Measurements from ENCODE around the gene SCN4A.
"Not testable (repeated sequence)": the region's sequence is repeated elsewhere in the genome, so short reads cannot be mapped to it uniquely, and the experiment has no call there.

Gene SCN4A

GRCh38 chr17:63914471-63914870 is 58.2 kb downstream of the SCN4A start:
- no peaks in the 10 kb centered on the region for H3K4me1 ChIP-seq (ENCODE audit: control insufficient read depth, insufficient read depth, low read length)
- no peaks in the 10 kb centered on the region for H3K9me3 ChIP-seq (replicated peaks; ENCODE audit: low read length)
- no peak overlapping the region for H3K4me3 ChIP-seq (ENCODE audit: low read length)
- H3K27me3 ChIP-seq (ENCODE audit: control insufficient read depth, insufficient read depth, low read length): peaks cover 59% of the 10 kb centered on the region
- H3K4me2 ChIP-seq (ENCODE audit: low read length): no peak overlapping the region
- no peak overlapping the region for H3K9ac ChIP-seq (ENCODE audit: low read depth, low read length)
- no peaks in the 10 kb centered on the region for H3K36me3 ChIP-seq (ENCODE audit: insufficient read depth, low read length)

- Histone ChIP-seq H3K9ac (ENCODE audit: low read depth, low read length) (no peak overlapping the region), H3K4me1 (ENCODE audit: control insufficient read depth, insufficient read depth, low read length) (no peaks in the 10 kb centered on the region), H3K4me3 (ENCODE audit: low read length) (no peak overlapping the region), H3K36me3 (ENCODE audit: insufficient read depth, low read length) (no peaks in the 10 kb centered on the region), H3K9me3 (replicated peaks; ENCODE audit: low read length) (no peaks in the 10 kb centered on the region), H3K27me3 (ENCODE audit: control insufficient read depth, insufficient read depth, low read length) (peaks cover 70% of the 10 kb centered on the region), H3K4me2 (ENCODE audit: low read length) (no peak overlapping the region)
Observed at GRCh38 chr17:63911657-63912100, 61.0 kb downstream of the SCN4A start.

- H3K9ac ChIP-seq (ENCODE audit: low read depth, low read length): no peak within 1 kb of the TSS
- no peaks in the 10 kb centered on the region for H3K4me1 ChIP-seq (ENCODE audit: control insufficient read depth, insufficient read depth, low read length)
- no peaks in the 10 kb centered on the region for H3K9me3 ChIP-seq (replicated peaks; ENCODE audit: low read length)
- no peak within 1 kb of the TSS for H3K4me2 ChIP-seq (ENCODE audit: low read length)
- no peaks in the 10 kb centered on the region for H3K36me3 ChIP-seq (ENCODE audit: insufficient read depth, low read length)
- no peak within 1 kb of the TSS for H3K4me3 ChIP-seq (ENCODE audit: low read length)
- H3K27me3 ChIP-seq (ENCODE audit: control insufficient read depth, insufficient read depth, low read length): peaks cover 67% of the 10 kb centered on the region
Observed at GRCh38 chr17:63911041-63911635, 61.6 kb downstream of the SCN4A start, which contains the start of gene CSHL1. Gene CSHL1 (minus strand): TSS chr17:63911258. CDS start chr17:63911196, 62 bp downstream.

GRCh38 chr17:63910096-63910495 is 62.6 kb downstream of the SCN4A start:
- Histone ChIP-seq H3K27me3 (ENCODE audit: control insufficient read depth, insufficient read depth, low read length) (peaks cover 63% of the 10 kb centered on the region), H3K9ac (ENCODE audit: low read depth, low read length) (no peak overlapping the region), H3K4me2 (ENCODE audit: low read length) (no peak overlapping the region), H3K9me3 (replicated peaks; ENCODE audit: low read length) (no peaks in the 10 kb centered on the region), H3K4me1 (ENCODE audit: control insufficient read depth, insufficient read depth, low read length) (no peaks in the 10 kb centered on the region), H3K36me3 (ENCODE audit: insufficient read depth, low read length) (no peaks in the 10 kb centered on the region), H3K4me3 (ENCODE audit: low read length) (no peak overlapping the region)

- not testable (repeated sequence) for H3K4me3 ChIP-seq (ENCODE audit: low read length)
- peaks cover 63% of the 10 kb centered on the region for H3K27me3 ChIP-seq (ENCODE audit: control insufficient read depth, insufficient read depth, low read length)
Observed at GRCh38 chr17:63909586-63909985, 63.1 kb downstream of the SCN4A start.

GRCh38 chr17:63907161-63907778 is 65.4 kb downstream of the SCN4A start:
- H3K9ac ChIP-seq (ENCODE audit: low read depth, low read length); H3K4me3 ChIP-seq (ENCODE audit: low read length); H3K36me3 ChIP-seq (ENCODE audit: insufficient read depth, low read length); H3K9me3 ChIP-seq (replicated peaks; ENCODE audit: low read length); H3K4me2 ChIP-seq (ENCODE audit: low read length); H3K4me1 ChIP-seq (ENCODE audit: control insufficient read depth, insufficient read depth, low read length): not testable (repeated sequence)
- peaks cover 59% of the 10 kb centered on the region for H3K27me3 ChIP-seq (ENCODE audit: control insufficient read depth, insufficient read depth, low read length)

More at GRCh38 chr17:63909586-63909985, 63.1 kb downstream of the SCN4A start:
- H3K9me3 ChIP-seq (replicated peaks; ENCODE audit: low read length); H3K9ac ChIP-seq (ENCODE audit: low read depth, low read length); H3K36me3 ChIP-seq (ENCODE audit: insufficient read depth, low read length); H3K4me2 ChIP-seq (ENCODE audit: low read length); H3K4me1 ChIP-seq (ENCODE audit: control insufficient read depth, insufficient read depth, low read length): not testable (repeated sequence)

GRCh38 chr17:63904796-63905195 is 67.9 kb downstream of the SCN4A start:
- H3K27me3 ChIP-seq (ENCODE audit: control insufficient read depth, insufficient read depth, low read length): peaks cover 61% of the 10 kb centered on the region

GRCh38 chr17:63903787-63904201 is 68.9 kb downstream of the SCN4A start:
- H3K27me3 ChIP-seq (ENCODE audit: control insufficient read depth, insufficient read depth, low read length): peaks cover 63% of the 10 kb centered on the region
- not testable (repeated sequence) for H3K9ac ChIP-seq (ENCODE audit: low read depth, low read length); H3K9me3 ChIP-seq (replicated peaks; ENCODE audit: low read length); H3K4me3 ChIP-seq (ENCODE audit: low read length); H3K4me2 ChIP-seq (ENCODE audit: low read length); H3K36me3 ChIP-seq (ENCODE audit: insufficient read depth, low read length); H3K4me1 ChIP-seq (ENCODE audit: control insufficient read depth, insufficient read depth, low read length)

More at GRCh38 chr17:63904796-63905195, 67.9 kb downstream of the SCN4A start:
- H3K36me3 ChIP-seq (ENCODE audit: insufficient read depth, low read length); H3K4me2 ChIP-seq (ENCODE audit: low read length); H3K4me3 ChIP-seq (ENCODE audit: low read length); H3K9me3 ChIP-seq (replicated peaks; ENCODE audit: low read length); H3K9ac ChIP-seq (ENCODE audit: low read depth, low read length); H3K4me1 ChIP-seq (ENCODE audit: control insufficient read depth, insufficient read depth, low read length): not testable (repeated sequence)

- H3K4me2 ChIP-seq (ENCODE audit: low read length); H3K9ac ChIP-seq (ENCODE audit: low read depth, low read length); H3K4me3 ChIP-seq (ENCODE audit: low read length); H3K4me1 ChIP-seq (ENCODE audit: control insufficient read depth, insufficient read depth, low read length); H3K9me3 ChIP-seq (replicated peaks; ENCODE audit: low read length); H3K36me3 ChIP-seq (ENCODE audit: insufficient read depth, low read length): not testable (repeated sequence)
- peaks cover 48% of the 10 kb centered on the region for H3K27me3 ChIP-seq (ENCODE audit: control insufficient read depth, insufficient read depth, low read length)
Observed at GRCh38 chr17:63901971-63902370, 70.7 kb downstream of the SCN4A start.

- H3K9ac ChIP-seq (ENCODE audit: low read depth, low read length); H3K36me3 ChIP-seq (ENCODE audit: insufficient read depth, low read length); H3K9me3 ChIP-seq (replicated peaks; ENCODE audit: low read length); H3K4me3 ChIP-seq (ENCODE audit: low read length); H3K4me1 ChIP-seq (ENCODE audit: control insufficient read depth, insufficient read depth, low read length); H3K4me2 ChIP-seq (ENCODE audit: low read length): not testable (repeated sequence)
- H3K27me3 ChIP-seq (ENCODE audit: control insufficient read depth, insufficient read depth, low read length): peaks cover 42% of the 10 kb centered on the region
Observed at GRCh38 chr17:63898899-63899798, 73.6 kb downstream of the SCN4A start.

GRCh38 chr17:63896524-63897354 is 76.0 kb downstream of the SCN4A start, which contains the start of gene CSH1:
Gene CSH1 (minus strand): TSS chr17:63896574. CDS start chr17:63896511, 63 bp downstream.
- not testable (repeated sequence) for H3K4me2 ChIP-seq (ENCODE audit: low read length); H3K36me3 ChIP-seq (ENCODE audit: insufficient read depth, low read length); H3K9ac ChIP-seq (ENCODE audit: low read depth, low read length); H3K9me3 ChIP-seq (replicated peaks; ENCODE audit: low read length); H3K4me1 ChIP-seq (ENCODE audit: control insufficient read depth, insufficient read depth, low read length); H3K4me3 ChIP-seq (ENCODE audit: low read length)
- peaks cover 27% of the 10 kb centered on the region for H3K27me3 ChIP-seq (ENCODE audit: control insufficient read depth, insufficient read depth, low read length)
